ENCODE data around the gene PRR29.

GRCh38 chr17:63998050-63998720 lies at the start of gene PRR29:
- no peak for TF ChIP-seq REST (IDR thresholded peaks at IDR 0.05; ENCODE audit: low read depth)
- TF ChIP-seq MAX (IDR thresholded peaks at IDR 0.05) = no peak
- TF ChIP-seq USF1 (IDR thresholded peaks at IDR 0.05) = no peak
- no peak for TF ChIP-seq TCF12 (IDR thresholded peaks at IDR 0.05; ENCODE audit: low read depth)
- TF ChIP-seq CREB1 (IDR thresholded peaks at IDR 0.05; ENCODE audit: low read depth) = no peak
- no peak for TF ChIP-seq TAF1 (IDR thresholded peaks at IDR 0.05; ENCODE audit: low read depth)
- no peak for TF ChIP-seq FOXM1 (IDR thresholded peaks at IDR 0.05; ENCODE audit: borderline replicate concordance, low read depth)
- TF ChIP-seq YY1 (IDR thresholded peaks at IDR 0.05; ENCODE audit: low read depth) = peak; percentile 72; the same call in 1 of the 2 replicates
- no peak for TF ChIP-seq RAD21 (IDR thresholded peaks at IDR 0.05; ENCODE audit: low read depth)
- TF ChIP-seq EGR1 (IDR thresholded peaks at IDR 0.05) = no peak
